Measurements from ENCODE around the gene CDH13.

Gene CDH13

GRCh38 chr16:82626791-82627261 lies at the start of gene CDH13:
Gene CDH13, plus strand, starts transcription at chr16:82626969.
- Mint-ChIP-seq H3K9me3 (no peaks in the 10 kb centered on the region), H3K4me1 (ENCODE audit: low read depth) (no peaks in the 10 kb centered on the region), H3K36me3 (ENCODE audit: low read depth) (no peaks in the 10 kb centered on the region), H3K27ac (no peak within 1 kb of the TSS), H3K4me3 (no peak within 1 kb of the TSS), H3K27me3 (peaks cover 66% of the 10 kb centered on the region)
- no peak for DNase-seq

- H3K27ac Mint-ChIP-seq: no peak overlapping the region
Measured at GRCh38 chr16:82580298-82580890, 46.4 kb upstream of the CDH13 start.

GRCh38 chr16:82582975-82583374 lies 43.8 kb upstream of the CDH13 start:
- H3K36me3 Mint-ChIP-seq (ENCODE audit: low read depth): no peaks in the 10 kb centered on the region
- H3K4me3 Mint-ChIP-seq: no peak overlapping the region
- no peak for DNase-seq
- no peaks in the 10 kb centered on the region for H3K4me1 Mint-ChIP-seq (ENCODE audit: low read depth)
- H3K9me3 Mint-ChIP-seq: no peaks in the 10 kb centered on the region
- no peak overlapping the region for H3K27ac Mint-ChIP-seq
- no peaks in the 10 kb centered on the region for H3K27me3 Mint-ChIP-seq

More at GRCh38 chr16:82580298-82580890, 46.4 kb upstream of the CDH13 start:
- Mint-ChIP-seq H3K4me1 (ENCODE audit: low read depth) (no peaks in the 10 kb centered on the region), H3K9me3 (no peaks in the 10 kb centered on the region), H3K27me3 (no peaks in the 10 kb centered on the region), H3K36me3 (ENCODE audit: low read depth) (no peaks in the 10 kb centered on the region), H3K4me3 (no peak overlapping the region)
- DNase-seq: no peak

- H3K27me3 Mint-ChIP-seq: no peaks in the 10 kb centered on the region
- no peak overlapping the region for H3K4me3 Mint-ChIP-seq
- H3K4me1 Mint-ChIP-seq (ENCODE audit: low read depth): no peaks in the 10 kb centered on the region
- no peak for DNase-seq
- no peak overlapping the region for H3K27ac Mint-ChIP-seq
- no peaks in the 10 kb centered on the region for H3K9me3 Mint-ChIP-seq
- no peaks in the 10 kb centered on the region for H3K36me3 Mint-ChIP-seq (ENCODE audit: low read depth)
Measured at GRCh38 chr16:82583422-82583821, 43.3 kb upstream of the CDH13 start.

- DNase-seq: no peak
- Mint-ChIP-seq H3K27ac (no peak overlapping the region), H3K4me3 (no peak overlapping the region), H3K4me1 (ENCODE audit: low read depth) (no peaks in the 10 kb centered on the region), H3K27me3 (no peaks in the 10 kb centered on the region), H3K36me3 (ENCODE audit: low read depth) (no peaks in the 10 kb centered on the region), H3K9me3 (no peaks in the 10 kb centered on the region)
Measured at GRCh38 chr16:82584553-82585152, 42.1 kb upstream of the CDH13 start.

- Mint-ChIP-seq H3K4me1 (ENCODE audit: low read depth) (no peaks in the 10 kb centered on the region), H3K27me3 (no peaks in the 10 kb centered on the region), H3K9me3 (no peaks in the 10 kb centered on the region), H3K36me3 (ENCODE audit: low read depth) (no peaks in the 10 kb centered on the region), H3K4me3 (no peak overlapping the region), H3K27ac (no peak overlapping the region)
- DNase-seq: no peak
Measured at GRCh38 chr16:82585675-82586074, 41.1 kb upstream of the CDH13 start.

GRCh38 chr16:82586130-82586529 lies 40.6 kb upstream of the CDH13 start:
- Mint-ChIP-seq H3K9me3 (no peaks in the 10 kb centered on the region), H3K4me1 (ENCODE audit: low read depth) (no peaks in the 10 kb centered on the region), H3K4me3 (no peak overlapping the region), H3K27me3 (peaks cover under 1% of the 10 kb centered on the region), H3K36me3 (ENCODE audit: low read depth) (no peaks in the 10 kb centered on the region), H3K27ac (no peak overlapping the region)
- DNase-seq: no peak

- Mint-ChIP-seq H3K4me1 (ENCODE audit: low read depth) (no peaks in the 10 kb centered on the region), H3K27me3 (peaks cover 5% of the 10 kb centered on the region), H3K36me3 (ENCODE audit: low read depth) (no peaks in the 10 kb centered on the region), H3K27ac (no peak overlapping the region), H3K9me3 (no peaks in the 10 kb centered on the region), H3K4me3 (no peak overlapping the region)
- no peak for DNase-seq
Measured at GRCh38 chr16:82587289-82587688, 39.5 kb upstream of the CDH13 start.

GRCh38 chr16:82589407-82589806 lies 37.4 kb upstream of the CDH13 start:
- Mint-ChIP-seq H3K4me1 (ENCODE audit: low read depth) (no peaks in the 10 kb centered on the region), H3K27me3 (peaks cover 7% of the 10 kb centered on the region), H3K27ac (no peak overlapping the region), H3K36me3 (ENCODE audit: low read depth) (no peaks in the 10 kb centered on the region), H3K4me3 (no peak overlapping the region), H3K9me3 (no peaks in the 10 kb centered on the region)
- no peak for DNase-seq

GRCh38 chr16:82594114-82594513 lies 32.7 kb upstream of the CDH13 start:
- Mint-ChIP-seq H3K36me3 (ENCODE audit: low read depth) (no peaks in the 10 kb centered on the region), H3K27me3 (peaks cover 7% of the 10 kb centered on the region), H3K4me3 (no peak overlapping the region), H3K9me3 (peaks cover 4% of the 10 kb centered on the region), H3K4me1 (ENCODE audit: low read depth) (no peaks in the 10 kb centered on the region), H3K27ac (no peak overlapping the region)
- no peak for DNase-seq

GRCh38 chr16:82598771-82599170 lies 28.0 kb upstream of the CDH13 start:
- H3K27me3 Mint-ChIP-seq: peaks cover 2% of the 10 kb centered on the region
- H3K9me3 Mint-ChIP-seq: peaks cover 7% of the 10 kb centered on the region
- no peak for DNase-seq
- H3K36me3 Mint-ChIP-seq (ENCODE audit: low read depth): no peaks in the 10 kb centered on the region
- H3K27ac Mint-ChIP-seq: no peak overlapping the region
- H3K4me1 Mint-ChIP-seq (ENCODE audit: low read depth): no peaks in the 10 kb centered on the region
- H3K4me3 Mint-ChIP-seq: no peak overlapping the region

GRCh38 chr16:82601989-82602640 lies 24.7 kb upstream of the CDH13 start:
- DNase-seq: no peak
- Mint-ChIP-seq H3K36me3 (ENCODE audit: low read depth) (no peaks in the 10 kb centered on the region), H3K9me3 (peaks cover 7% of the 10 kb centered on the region), H3K27ac (no peak overlapping the region), H3K27me3 (peaks cover 5% of the 10 kb centered on the region), H3K4me1 (ENCODE audit: low read depth) (no peaks in the 10 kb centered on the region), H3K4me3 (no peak overlapping the region)

GRCh38 chr16:82603784-82604411 lies 22.9 kb upstream of the CDH13 start:
- Mint-ChIP-seq H3K27ac (no peak overlapping the region), H3K4me1 (ENCODE audit: low read depth) (no peaks in the 10 kb centered on the region), H3K4me3 (no peak overlapping the region), H3K27me3 (peaks cover 11% of the 10 kb centered on the region), H3K9me3 (peaks cover 3% of the 10 kb centered on the region), H3K36me3 (ENCODE audit: low read depth) (no peaks in the 10 kb centered on the region)
- DNase-seq: no peak

GRCh38 chr16:82605076-82605475 lies 21.7 kb upstream of the CDH13 start:
- Mint-ChIP-seq H3K4me1 (ENCODE audit: low read depth) (no peaks in the 10 kb centered on the region), H3K9me3 (peaks cover 3% of the 10 kb centered on the region), H3K27ac (no peak overlapping the region), H3K36me3 (ENCODE audit: low read depth) (no peaks in the 10 kb centered on the region), H3K27me3 (peaks cover 15% of the 10 kb centered on the region), H3K4me3 (no peak overlapping the region)
- DNase-seq: no peak

Data from activated T-cell treated with anti-CD3 and anti-CD28 coated beads, Interleukin-2, amount 50 U/mL, for 24 hours (primary cell).